HL-60 (cell line): Measurements from ENCODE around the gene PTTG1.

ENCODE experiments used
- DNase-seq, 2 experiments: peaks; one replicate each; pipeline ENCODE4 v3.0.0-alpha.2; 2010 to 2020; ENCODE audit warnings: low read depth in 1 of 2, low spot score in 1 of 2
- H3K27ac ChIP-seq: fragments of 250-450 bp; sonication (Bioruptor Pico); replicated peaks from 2 replicates; pipeline ENCODE4 v1.5.1; 2020; ENCODE audit warnings: mild to moderate bottlenecking, moderate library complexity
- H3K27me3 ChIP-seq: fragments of 250-450 bp; sonication (Bioruptor Pico); 2 replicates; pipeline ENCODE4 v1.5.1; 2021; ENCODE audit warnings: mild to moderate bottlenecking, moderate library complexity; ENCODE audit not compliant: insufficient read depth, poor library complexity, severe bottlenecking
- H3K4me3 ChIP-seq: replicated peaks from 2 replicates; pipeline ENCODE4 v1.5.1; 2011; ENCODE audit warnings: mild to moderate bottlenecking, control low read depth, low read length; ENCODE audit not compliant: insufficient read depth
- GABPA ChIP-seq: IDR thresholded peaks from 2 replicates; pipeline ENCODE4 v1.6.1; 2012; ENCODE audit warnings: low read depth
- POLR2AphosphoS5 ChIP-seq: IDR thresholded peaks from 2 replicates; pipeline ENCODE4 v1.6.1; 2012; ENCODE audit warnings: low read depth
- SPI1 ChIP-seq: IDR thresholded peaks from 2 replicates; pipeline ENCODE4 v1.6.1; 2012; ENCODE audit warnings: low read depth, mild to moderate bottlenecking, borderline replicate concordance
- TF ChIP-seq, protein P1 (sequence below): IDR thresholded peaks from 2 replicates; pipeline ENCODE4 v1.6.1; 2012; ENCODE audit warnings: low read depth; ENCODE audit not compliant: insufficient replicate concordance
- TF ChIP-seq, protein P2 (sequence below): IDR thresholded peaks from one replicate; pipeline ENCODE4 v1.5.1; 2011; ENCODE audit warnings: low read length, control low read depth, inconsistent platforms; ENCODE audit not compliant: insufficient read depth

PTTG1 gene

DNA sequence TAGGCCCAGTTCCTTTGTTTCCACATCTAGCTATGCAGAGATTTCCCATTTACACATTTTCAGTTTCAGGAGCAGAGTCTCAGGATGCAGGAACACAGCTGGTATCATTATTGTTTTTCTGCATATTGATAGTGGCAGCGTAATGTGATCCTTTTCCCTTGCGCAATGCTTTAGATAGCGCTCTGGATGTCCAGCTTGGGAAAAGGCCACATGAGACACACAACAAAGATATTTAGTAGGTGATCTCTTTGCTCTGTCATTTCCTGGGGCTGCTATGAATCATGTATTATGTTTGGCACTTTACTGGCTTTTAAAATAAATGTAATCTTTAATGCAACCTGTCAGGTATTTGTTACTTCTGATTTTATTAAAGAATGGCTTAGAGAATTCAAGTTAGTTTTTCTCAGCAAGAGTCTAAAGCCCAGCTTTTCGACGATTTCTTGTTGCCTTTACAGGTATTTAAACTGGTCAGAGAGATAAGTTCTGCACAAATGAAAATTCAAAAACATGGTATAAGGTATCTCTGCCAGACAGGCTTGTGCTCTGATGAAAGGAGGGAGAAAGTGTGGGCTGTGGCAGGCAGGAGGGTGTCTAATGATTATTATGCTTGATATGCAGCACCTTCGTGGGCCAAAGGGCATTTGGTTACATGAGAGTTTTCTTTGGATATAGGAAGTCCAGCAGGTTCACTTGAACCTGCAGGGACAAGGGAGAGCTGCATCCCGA lies 42.2 kb downstream of the PTTG1 start:
- Histone ChIP-seq H3K4me3 (no peak overlapping the region), H3K27me3 (no peaks in the 10 kb centered on the region), H3K27ac (no peak overlapping the region)
- TF ChIP-seq, protein P1, sequence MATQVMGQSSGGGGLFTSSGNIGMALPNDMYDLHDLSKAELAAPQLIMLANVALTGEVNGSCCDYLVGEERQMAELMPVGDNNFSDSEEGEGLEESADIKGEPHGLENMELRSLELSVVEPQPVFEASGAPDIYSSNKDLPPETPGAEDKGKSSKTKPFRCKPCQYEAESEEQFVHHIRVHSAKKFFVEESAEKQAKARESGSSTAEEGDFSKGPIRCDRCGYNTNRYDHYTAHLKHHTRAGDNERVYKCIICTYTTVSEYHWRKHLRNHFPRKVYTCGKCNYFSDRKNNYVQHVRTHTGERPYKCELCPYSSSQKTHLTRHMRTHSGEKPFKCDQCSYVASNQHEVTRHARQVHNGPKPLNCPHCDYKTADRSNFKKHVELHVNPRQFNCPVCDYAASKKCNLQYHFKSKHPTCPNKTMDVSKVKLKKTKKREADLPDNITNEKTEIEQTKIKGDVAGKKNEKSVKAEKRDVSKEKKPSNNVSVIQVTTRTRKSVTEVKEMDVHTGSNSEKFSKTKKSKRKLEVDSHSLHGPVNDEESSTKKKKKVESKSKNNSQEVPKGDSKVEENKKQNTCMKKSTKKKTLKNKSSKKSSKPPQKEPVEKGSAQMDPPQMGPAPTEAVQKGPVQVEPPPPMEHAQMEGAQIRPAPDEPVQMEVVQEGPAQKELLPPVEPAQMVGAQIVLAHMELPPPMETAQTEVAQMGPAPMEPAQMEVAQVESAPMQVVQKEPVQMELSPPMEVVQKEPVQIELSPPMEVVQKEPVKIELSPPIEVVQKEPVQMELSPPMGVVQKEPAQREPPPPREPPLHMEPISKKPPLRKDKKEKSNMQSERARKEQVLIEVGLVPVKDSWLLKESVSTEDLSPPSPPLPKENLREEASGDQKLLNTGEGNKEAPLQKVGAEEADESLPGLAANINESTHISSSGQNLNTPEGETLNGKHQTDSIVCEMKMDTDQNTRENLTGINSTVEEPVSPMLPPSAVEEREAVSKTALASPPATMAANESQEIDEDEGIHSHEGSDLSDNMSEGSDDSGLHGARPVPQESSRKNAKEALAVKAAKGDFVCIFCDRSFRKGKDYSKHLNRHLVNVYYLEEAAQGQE, result no peak
- TF ChIP-seq POLR2AphosphoS5 (no peak), SPI1 (no peak), GABPA (no peak)
- TF ChIP-seq, protein P2, sequence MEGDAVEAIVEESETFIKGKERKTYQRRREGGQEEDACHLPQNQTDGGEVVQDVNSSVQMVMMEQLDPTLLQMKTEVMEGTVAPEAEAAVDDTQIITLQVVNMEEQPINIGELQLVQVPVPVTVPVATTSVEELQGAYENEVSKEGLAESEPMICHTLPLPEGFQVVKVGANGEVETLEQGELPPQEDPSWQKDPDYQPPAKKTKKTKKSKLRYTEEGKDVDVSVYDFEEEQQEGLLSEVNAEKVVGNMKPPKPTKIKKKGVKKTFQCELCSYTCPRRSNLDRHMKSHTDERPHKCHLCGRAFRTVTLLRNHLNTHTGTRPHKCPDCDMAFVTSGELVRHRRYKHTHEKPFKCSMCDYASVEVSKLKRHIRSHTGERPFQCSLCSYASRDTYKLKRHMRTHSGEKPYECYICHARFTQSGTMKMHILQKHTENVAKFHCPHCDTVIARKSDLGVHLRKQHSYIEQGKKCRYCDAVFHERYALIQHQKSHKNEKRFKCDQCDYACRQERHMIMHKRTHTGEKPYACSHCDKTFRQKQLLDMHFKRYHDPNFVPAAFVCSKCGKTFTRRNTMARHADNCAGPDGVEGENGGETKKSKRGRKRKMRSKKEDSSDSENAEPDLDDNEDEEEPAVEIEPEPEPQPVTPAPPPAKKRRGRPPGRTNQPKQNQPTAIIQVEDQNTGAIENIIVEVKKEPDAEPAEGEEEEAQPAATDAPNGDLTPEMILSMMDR, result no peak
- no peak for DNase-seq

DNA sequence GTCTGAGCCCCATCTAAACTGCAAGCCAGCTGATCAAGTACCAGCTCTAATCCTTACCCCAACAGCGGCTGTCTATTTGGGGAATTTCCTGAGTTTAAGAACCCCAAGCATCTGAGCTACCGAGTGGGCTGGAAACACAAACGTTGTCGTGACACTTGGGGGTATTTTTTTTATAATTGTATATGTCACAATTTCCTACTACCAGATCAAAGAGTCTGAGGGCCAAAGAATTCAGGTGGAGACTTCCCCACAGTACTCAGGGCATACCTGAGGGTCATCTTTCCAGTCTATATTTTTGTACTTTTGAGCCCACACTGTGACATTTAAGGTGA lies 42.8 kb downstream of the PTTG1 start:
- H3K27ac ChIP-seq, result no peak overlapping the region
- TF ChIP-seq, protein P2, result no peak
- TF ChIP-seq, protein P1, result no peak
- no peak for TF ChIP-seq SPI1
- no peak for TF ChIP-seq POLR2AphosphoS5
- TF ChIP-seq GABPA, result no peak
- no peak overlapping the region for H3K4me3 ChIP-seq
- DNase-seq, result no peak
- H3K27me3 ChIP-seq, result no peaks in the 10 kb centered on the region

DNA sequence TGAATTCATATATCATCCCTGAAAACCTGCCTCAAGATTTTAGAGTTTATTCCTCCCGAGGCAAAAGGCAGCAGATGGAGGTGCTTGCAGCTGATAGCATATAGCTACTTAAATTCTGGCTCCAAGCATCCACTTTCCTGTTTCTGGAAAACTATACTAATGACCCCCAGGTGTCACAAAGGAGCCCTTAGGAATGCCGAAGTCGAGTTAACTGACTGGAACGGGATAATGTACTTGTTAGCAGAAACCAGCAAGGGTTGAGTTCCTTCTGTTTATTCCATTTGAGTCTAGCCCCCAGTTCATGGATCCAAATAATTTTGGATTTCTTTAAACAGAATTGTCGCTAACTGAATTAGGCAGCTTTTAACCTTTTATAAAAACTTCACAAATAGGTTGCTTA lies 44.5 kb downstream of the PTTG1 start:
- no peaks in the 10 kb centered on the region for H3K27me3 ChIP-seq
- H3K27ac ChIP-seq, result no peak overlapping the region
- H3K4me3 ChIP-seq, result no peak overlapping the region
- TF ChIP-seq, protein P2, result no peak
- TF ChIP-seq SPI1, result no peak
- no peak for TF ChIP-seq POLR2AphosphoS5
- TF ChIP-seq GABPA, result no peak
- TF ChIP-seq, protein P1, result no peak
- no peak for DNase-seq
